ENCODE data around the gene SCFD2.

Gene SCFD2

DNA sequence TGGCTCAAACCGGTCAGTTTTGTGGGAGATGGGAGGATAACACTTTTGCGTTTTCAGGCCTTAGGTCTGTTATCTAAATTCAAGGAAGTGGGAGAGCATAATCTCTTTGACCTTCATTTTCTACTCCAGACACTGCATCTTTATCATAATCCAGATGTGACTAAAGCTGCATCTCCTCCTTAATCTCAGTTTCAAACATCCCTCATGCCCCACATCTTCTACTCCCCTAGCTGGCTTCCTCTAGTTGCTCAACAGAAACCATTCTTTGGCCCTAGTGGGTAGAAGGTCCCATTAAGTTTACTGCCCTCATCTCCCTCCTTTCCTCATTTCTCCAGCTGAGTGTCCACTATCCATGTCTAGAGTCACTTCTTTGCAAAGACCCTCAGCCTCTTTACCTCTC is 522.5 kb downstream of the SCFD2 start:
- H3K36me3 ChIP-seq (ENCODE audit: control insufficient read depth, insufficient read depth, low read length), result no peaks in the 10 kb centered on the region
- no peak overlapping the region for H3K4me3 ChIP-seq (replicated peaks; ENCODE audit: low read depth, low read length)
- no peak for DNase-seq (ENCODE audit: extremely low read depth, insufficient read length)
- TF ChIP-seq, protein P1, sequence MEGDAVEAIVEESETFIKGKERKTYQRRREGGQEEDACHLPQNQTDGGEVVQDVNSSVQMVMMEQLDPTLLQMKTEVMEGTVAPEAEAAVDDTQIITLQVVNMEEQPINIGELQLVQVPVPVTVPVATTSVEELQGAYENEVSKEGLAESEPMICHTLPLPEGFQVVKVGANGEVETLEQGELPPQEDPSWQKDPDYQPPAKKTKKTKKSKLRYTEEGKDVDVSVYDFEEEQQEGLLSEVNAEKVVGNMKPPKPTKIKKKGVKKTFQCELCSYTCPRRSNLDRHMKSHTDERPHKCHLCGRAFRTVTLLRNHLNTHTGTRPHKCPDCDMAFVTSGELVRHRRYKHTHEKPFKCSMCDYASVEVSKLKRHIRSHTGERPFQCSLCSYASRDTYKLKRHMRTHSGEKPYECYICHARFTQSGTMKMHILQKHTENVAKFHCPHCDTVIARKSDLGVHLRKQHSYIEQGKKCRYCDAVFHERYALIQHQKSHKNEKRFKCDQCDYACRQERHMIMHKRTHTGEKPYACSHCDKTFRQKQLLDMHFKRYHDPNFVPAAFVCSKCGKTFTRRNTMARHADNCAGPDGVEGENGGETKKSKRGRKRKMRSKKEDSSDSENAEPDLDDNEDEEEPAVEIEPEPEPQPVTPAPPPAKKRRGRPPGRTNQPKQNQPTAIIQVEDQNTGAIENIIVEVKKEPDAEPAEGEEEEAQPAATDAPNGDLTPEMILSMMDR (IDR thresholded peaks at IDR 0.05; ENCODE audit: insufficient read depth, low read length, poor library complexity, severe bottlenecking), result no peak
- no peaks in the 10 kb centered on the region for H3K27me3 ChIP-seq (replicated peaks; ENCODE audit: control insufficient read depth, insufficient read depth, low read length)

DNA sequence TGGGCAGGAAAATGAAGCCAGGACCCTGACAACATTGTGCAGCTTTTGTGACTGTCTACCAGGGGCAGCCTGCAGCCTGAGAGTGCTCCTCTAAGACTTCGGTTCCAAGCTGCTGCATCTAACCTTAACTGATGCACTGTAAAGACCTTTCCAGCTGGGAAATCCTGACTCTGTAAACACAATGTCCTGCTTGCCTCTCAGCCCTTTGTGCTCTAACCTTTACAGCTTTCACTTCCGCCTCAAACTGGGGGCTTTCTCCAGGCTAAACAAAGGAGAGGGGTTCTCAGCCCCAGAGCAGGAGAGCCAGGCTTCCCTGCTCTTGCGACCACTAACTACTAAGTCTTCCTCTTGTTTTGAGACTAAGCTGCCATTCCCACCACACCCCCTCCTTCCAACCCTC is 523.1 kb downstream of the SCFD2 start:
- Histone ChIP-seq H3K4me3 (replicated peaks; ENCODE audit: low read depth, low read length) (no peak overlapping the region), H3K36me3 (ENCODE audit: control insufficient read depth, insufficient read depth, low read length) (no peaks in the 10 kb centered on the region), H3K27me3 (replicated peaks; ENCODE audit: control insufficient read depth, insufficient read depth, low read length) (no peaks in the 10 kb centered on the region)
- DNase-seq (ENCODE audit: extremely low read depth, insufficient read length), result no peak
- TF ChIP-seq, protein P1 (IDR thresholded peaks at IDR 0.05; ENCODE audit: insufficient read depth, low read length, poor library complexity, severe bottlenecking), result no peak

DNA sequence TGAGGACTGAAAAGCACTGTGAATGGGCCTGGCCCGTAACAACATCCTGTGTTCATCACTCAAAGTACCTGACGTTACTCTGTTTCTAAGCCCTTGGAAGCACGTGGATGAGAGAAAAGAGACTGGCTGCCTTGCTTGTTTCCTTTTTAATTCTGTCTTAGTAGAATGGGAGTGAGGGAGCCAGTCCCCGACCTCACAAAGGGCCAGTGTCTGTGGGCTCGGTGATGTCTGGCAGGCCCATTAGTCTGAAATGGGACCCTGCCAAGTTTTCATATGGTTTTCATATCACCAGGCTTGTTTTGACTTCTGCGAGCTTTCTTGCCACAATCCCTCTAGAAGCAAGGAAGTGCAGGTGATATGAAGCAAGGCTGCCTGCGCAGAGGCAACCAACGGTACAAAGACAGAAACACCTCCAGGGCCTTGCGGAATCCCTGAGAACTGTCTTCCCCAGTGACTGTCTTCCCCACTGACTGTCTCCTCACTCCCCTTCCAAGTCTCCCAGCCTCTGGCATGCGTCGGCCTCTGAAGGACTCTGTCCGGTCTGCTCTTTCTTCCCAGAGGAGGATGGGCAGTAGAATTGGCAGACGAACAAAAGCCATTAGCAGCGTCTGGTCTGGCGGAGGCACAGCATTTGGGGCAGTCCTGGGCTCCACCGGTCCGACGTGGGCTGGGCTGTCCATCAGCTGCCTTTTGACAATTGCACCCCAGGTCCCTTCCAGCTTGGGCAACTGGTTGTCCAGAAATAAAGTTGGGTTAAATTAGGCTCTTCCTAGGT is 524.0 kb downstream of the SCFD2 start:
- DNase-seq (ENCODE audit: extremely low read depth, insufficient read length), result no peak
- Histone ChIP-seq H3K4me3 (replicated peaks; ENCODE audit: low read depth, low read length) (no peak overlapping the region), H3K27me3 (replicated peaks; ENCODE audit: control insufficient read depth, insufficient read depth, low read length) (no peaks in the 10 kb centered on the region), H3K36me3 (ENCODE audit: control insufficient read depth, insufficient read depth, low read length) (no peaks in the 10 kb centered on the region)
- TF ChIP-seq, protein P1 (IDR thresholded peaks at IDR 0.05; ENCODE audit: insufficient read depth, low read length, poor library complexity, severe bottlenecking), result no peak

DNA sequence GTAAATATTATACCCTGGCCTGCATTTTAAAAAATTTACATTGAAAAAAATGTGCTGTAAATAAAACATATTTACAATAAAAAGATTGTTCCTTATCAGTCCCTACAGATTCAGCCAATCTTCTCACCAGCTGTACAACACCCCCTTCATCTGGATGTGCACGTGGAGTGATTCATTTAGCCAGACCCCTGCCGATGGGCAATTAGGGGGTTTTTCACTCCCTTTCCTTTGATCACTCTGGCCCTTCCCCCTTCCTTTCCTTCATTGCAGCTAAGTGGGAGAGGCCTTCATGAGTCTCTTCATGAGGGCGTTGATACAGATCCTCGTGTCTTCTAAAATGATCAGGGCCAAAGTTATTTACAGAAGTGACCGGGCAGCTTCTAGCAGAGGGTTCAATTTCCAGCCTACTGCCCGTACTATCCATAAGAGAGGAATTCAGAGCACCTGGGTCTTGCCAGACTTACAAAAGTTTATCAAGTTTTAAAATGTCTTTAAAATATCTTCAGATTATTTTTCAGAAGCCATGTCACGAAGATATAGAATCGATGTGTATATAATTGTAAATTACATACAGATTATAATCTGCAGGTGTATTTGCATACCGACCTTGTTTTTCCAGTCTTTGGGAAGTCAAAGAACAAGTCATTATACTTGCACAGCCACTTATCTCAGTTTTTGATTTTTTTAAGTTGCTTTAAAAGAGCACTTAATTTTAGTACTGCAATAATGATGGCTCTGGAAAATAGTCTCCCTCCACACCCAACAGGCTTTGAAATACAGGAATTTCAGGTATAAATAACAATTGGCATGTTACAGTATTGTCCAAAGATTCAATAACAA is 525.1 kb downstream of the SCFD2 start:
- no peak overlapping the region for H3K4me3 ChIP-seq (replicated peaks; ENCODE audit: low read depth, low read length)
- TF ChIP-seq, protein P1 (IDR thresholded peaks at IDR 0.05; ENCODE audit: insufficient read depth, low read length, poor library complexity, severe bottlenecking), result no peak
- no peak for DNase-seq (ENCODE audit: extremely low read depth, insufficient read length)

DNA sequence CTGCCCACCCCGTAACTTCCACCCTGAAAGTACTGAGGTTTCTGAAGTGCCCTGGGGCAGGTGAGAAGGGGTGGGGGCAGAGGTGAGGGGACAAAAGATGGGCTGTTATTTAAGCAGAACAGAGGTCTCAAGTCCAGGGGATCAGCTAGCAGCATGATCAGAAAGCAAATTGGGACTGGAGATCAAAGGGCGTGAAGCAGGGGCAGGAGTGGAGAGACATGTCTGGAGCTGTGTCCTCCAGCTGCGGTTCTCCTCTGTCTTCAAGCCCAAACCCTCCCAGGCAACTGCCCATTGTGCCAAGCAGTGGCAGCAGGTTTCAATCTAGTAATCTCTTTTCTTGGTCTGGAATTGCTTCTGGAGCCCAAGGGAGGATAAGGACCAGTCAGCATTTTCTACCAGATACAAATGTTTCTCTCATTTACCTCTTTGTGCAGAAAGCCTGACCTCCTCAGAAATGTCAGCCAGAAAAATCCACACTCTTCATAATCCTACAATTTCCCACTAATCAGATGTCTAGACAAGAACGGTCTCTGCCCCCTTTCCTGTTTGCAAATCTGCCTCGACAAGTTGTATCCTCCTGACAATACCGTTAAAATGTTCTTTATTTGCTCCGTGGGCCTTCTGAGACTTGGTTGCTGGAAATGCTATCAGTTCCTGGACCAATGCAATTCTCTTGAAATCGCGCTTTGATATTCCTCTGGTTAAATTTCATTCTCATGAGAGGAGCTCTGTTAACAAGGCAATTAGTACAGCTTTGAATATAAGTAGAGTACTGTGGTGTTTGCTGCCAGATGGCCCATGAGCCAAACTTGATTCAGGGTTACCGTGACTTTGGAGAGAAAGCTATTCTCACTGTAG is 526.9 kb downstream of the SCFD2 start:
- no peaks in the 10 kb centered on the region; the same call in 1 of the 2 replicates for H3K27me3 ChIP-seq (replicated peaks; ENCODE audit: control insufficient read depth, insufficient read depth, low read length)
- no peak overlapping the region for H3K4me3 ChIP-seq (replicated peaks; ENCODE audit: low read depth, low read length)
- DNase-seq (ENCODE audit: extremely low read depth, insufficient read length), result no peak
- no peaks in the 10 kb centered on the region for H3K36me3 ChIP-seq (ENCODE audit: control insufficient read depth, insufficient read depth, low read length)
- TF ChIP-seq, protein P1 (IDR thresholded peaks at IDR 0.05; ENCODE audit: insufficient read depth, low read length, poor library complexity, severe bottlenecking), result no peak

More for the DNA sequence above, 525.1 kb downstream of the SCFD2 start:
- no peaks in the 10 kb centered on the region for H3K27me3 ChIP-seq (replicated peaks; ENCODE audit: control insufficient read depth, insufficient read depth, low read length)
- no peaks in the 10 kb centered on the region for H3K36me3 ChIP-seq (ENCODE audit: control insufficient read depth, insufficient read depth, low read length)
